B cell (primary cell): ENCODE measurements around the gene POLR1D.

Source experiments
- EZH2 ChIP-seq: IDR thresholded peaks from 2 replicates; pipeline ENCODE4 v1.6.1; 2012; ENCODE audit warnings: borderline replicate concordance, low read depth, mild to moderate bottlenecking, moderate library complexity, low read length; ENCODE audit not compliant: insufficient read depth, poor library complexity, severe bottlenecking
- TF ChIP-seq, protein P1 (sequence below): fragments of 200-600 bp; IDR thresholded peaks from one replicate; pipeline ENCODE4 v1.8.0; 2022; ENCODE audit warnings: antibody characterized with exemption, mild to moderate bottlenecking

DNA sequence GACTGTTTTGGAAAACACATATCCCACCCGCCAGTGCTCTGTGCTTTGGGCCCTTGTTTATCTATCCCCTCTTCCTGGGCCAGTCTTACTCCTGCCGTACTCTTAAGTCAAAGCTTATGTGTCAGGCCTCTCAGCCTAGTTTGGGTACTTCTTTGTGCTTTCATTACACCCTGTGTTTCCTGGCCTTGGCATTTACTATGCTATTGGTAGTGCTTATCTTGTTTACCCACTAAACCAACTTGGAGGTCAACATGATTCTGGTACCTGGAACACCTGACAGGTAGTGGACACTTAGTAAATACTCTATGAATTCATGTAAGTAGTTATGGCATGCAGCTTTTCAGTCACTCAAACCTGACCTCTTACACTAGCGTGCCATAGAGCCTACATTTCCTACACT, 2.4 kb downstream of the POLR1D start:
- TF ChIP-seq, protein P1, sequence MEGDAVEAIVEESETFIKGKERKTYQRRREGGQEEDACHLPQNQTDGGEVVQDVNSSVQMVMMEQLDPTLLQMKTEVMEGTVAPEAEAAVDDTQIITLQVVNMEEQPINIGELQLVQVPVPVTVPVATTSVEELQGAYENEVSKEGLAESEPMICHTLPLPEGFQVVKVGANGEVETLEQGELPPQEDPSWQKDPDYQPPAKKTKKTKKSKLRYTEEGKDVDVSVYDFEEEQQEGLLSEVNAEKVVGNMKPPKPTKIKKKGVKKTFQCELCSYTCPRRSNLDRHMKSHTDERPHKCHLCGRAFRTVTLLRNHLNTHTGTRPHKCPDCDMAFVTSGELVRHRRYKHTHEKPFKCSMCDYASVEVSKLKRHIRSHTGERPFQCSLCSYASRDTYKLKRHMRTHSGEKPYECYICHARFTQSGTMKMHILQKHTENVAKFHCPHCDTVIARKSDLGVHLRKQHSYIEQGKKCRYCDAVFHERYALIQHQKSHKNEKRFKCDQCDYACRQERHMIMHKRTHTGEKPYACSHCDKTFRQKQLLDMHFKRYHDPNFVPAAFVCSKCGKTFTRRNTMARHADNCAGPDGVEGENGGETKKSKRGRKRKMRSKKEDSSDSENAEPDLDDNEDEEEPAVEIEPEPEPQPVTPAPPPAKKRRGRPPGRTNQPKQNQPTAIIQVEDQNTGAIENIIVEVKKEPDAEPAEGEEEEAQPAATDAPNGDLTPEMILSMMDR, result no peak
- no peak for TF ChIP-seq EZH2
